ENCODE data around the gene IFNL3.
"Not testable (repeated sequence)": the region's sequence is repeated elsewhere in the genome, so short reads cannot be mapped to it uniquely, and the experiment has no call there.

Gene IFNL3

GRCh38 chr19:39238944-39239343 lies 5.9 kb downstream of the IFNL3 start:
- H3K36me3 ChIP-seq (ENCODE audit: control insufficient read depth, insufficient read depth, low read length), result no peaks in the 10 kb centered on the region
- peaks cover 17% of the 10 kb centered on the region for H3K27me3 ChIP-seq (ENCODE audit: control insufficient read depth, insufficient read depth, low read length, poor library complexity, severe bottlenecking)
- 85 to 91% methylated on average over 6 of the region's 6 CpGs for WGBS, 2 experiments
- H3K9me3 ChIP-seq (ENCODE audit: control insufficient read depth, low read length), result no peaks in the 10 kb centered on the region
- no peaks in the 10 kb centered on the region for H3K4me1 ChIP-seq (ENCODE audit: control insufficient read depth, insufficient read depth, low read length)
- no peak overlapping the region for H3K27ac ChIP-seq (ENCODE audit: insufficient read depth, low read depth, low read length, poor library complexity, severe bottlenecking)
- no peak overlapping the region for H3K4me3 ChIP-seq (ENCODE audit: insufficient read depth, low read depth, low read length)

GRCh38 chr19:39238209-39238608 lies 6.6 kb downstream of the IFNL3 start:
- Histone ChIP-seq H3K27ac (ENCODE audit: insufficient read depth, low read depth, low read length, poor library complexity, severe bottlenecking) (no peak overlapping the region), H3K4me1 (ENCODE audit: control insufficient read depth, insufficient read depth, low read length) (no peaks in the 10 kb centered on the region), H3K36me3 (ENCODE audit: control insufficient read depth, insufficient read depth, low read length) (no peaks in the 10 kb centered on the region), H3K9me3 (ENCODE audit: control insufficient read depth, low read length) (no peaks in the 10 kb centered on the region), H3K27me3 (ENCODE audit: control insufficient read depth, insufficient read depth, low read length, poor library complexity, severe bottlenecking) (peaks cover 16% of the 10 kb centered on the region), H3K4me3 (ENCODE audit: insufficient read depth, low read depth, low read length) (no peak overlapping the region)
- 85 to 87% methylated on average over 6 of the region's 6 CpGs for WGBS, 2 experiments

GRCh38 chr19:39237200-39238184 lies 7.3 kb downstream of the IFNL3 start:
- no peak overlapping the region for H3K4me3 ChIP-seq (ENCODE audit: insufficient read depth, low read depth, low read length)
- H3K9me3 ChIP-seq (ENCODE audit: control insufficient read depth, low read length), result no peaks in the 10 kb centered on the region
- H3K4me1 ChIP-seq (ENCODE audit: control insufficient read depth, insufficient read depth, low read length), result no peaks in the 10 kb centered on the region
- 58 to 60% methylated on average over 22 of the region's 22 CpGs for WGBS, 2 experiments
- no peak overlapping the region for H3K27ac ChIP-seq (ENCODE audit: insufficient read depth, low read depth, low read length, poor library complexity, severe bottlenecking)
- peaks cover 19% of the 10 kb centered on the region for H3K27me3 ChIP-seq (ENCODE audit: control insufficient read depth, insufficient read depth, low read length, poor library complexity, severe bottlenecking)
- H3K36me3 ChIP-seq (ENCODE audit: control insufficient read depth, insufficient read depth, low read length), result no peaks in the 10 kb centered on the region

GRCh38 chr19:39236527-39236926 lies 8.3 kb downstream of the IFNL3 start:
- no peaks in the 10 kb centered on the region for H3K9me3 ChIP-seq (ENCODE audit: control insufficient read depth, low read length)
- H3K36me3 ChIP-seq (ENCODE audit: control insufficient read depth, insufficient read depth, low read length), result no peaks in the 10 kb centered on the region
- H3K27ac ChIP-seq (ENCODE audit: insufficient read depth, low read depth, low read length, poor library complexity, severe bottlenecking), result no peak overlapping the region
- H3K4me1 ChIP-seq (ENCODE audit: control insufficient read depth, insufficient read depth, low read length), result no peaks in the 10 kb centered on the region
- WGBS, 2 experiments, result 84 to 85% methylated on average over 12 of the region's 12 CpGs
- H3K27me3 ChIP-seq (ENCODE audit: control insufficient read depth, insufficient read depth, low read length, poor library complexity, severe bottlenecking), result peaks cover 19% of the 10 kb centered on the region
- H3K4me3 ChIP-seq (ENCODE audit: insufficient read depth, low read depth, low read length), result no peak overlapping the region

GRCh38 chr19:39232708-39233107 lies 12.1 kb downstream of the IFNL3 start:
- Histone ChIP-seq H3K27me3 (ENCODE audit: control insufficient read depth, insufficient read depth, low read length, poor library complexity, severe bottlenecking) (peaks cover 6% of the 10 kb centered on the region), H3K27ac (ENCODE audit: insufficient read depth, low read depth, low read length, poor library complexity, severe bottlenecking) (no peak overlapping the region), H3K36me3 (ENCODE audit: control insufficient read depth, insufficient read depth, low read length) (no peaks in the 10 kb centered on the region), H3K9me3 (ENCODE audit: control insufficient read depth, low read length) (no peaks in the 10 kb centered on the region), H3K4me3 (ENCODE audit: insufficient read depth, low read depth, low read length) (no peak overlapping the region), H3K4me1 (ENCODE audit: control insufficient read depth, insufficient read depth, low read length) (no peaks in the 10 kb centered on the region)
- 83 to 89% methylated on average over 5 of the region's 5 CpGs for WGBS, 2 experiments

GRCh38 chr19:39230096-39230764 lies 14.6 kb downstream of the IFNL3 start:
- no peaks in the 10 kb centered on the region for H3K36me3 ChIP-seq (ENCODE audit: control insufficient read depth, insufficient read depth, low read length)
- no peak overlapping the region for H3K4me3 ChIP-seq (ENCODE audit: insufficient read depth, low read depth, low read length)
- no peaks in the 10 kb centered on the region for H3K4me1 ChIP-seq (ENCODE audit: control insufficient read depth, insufficient read depth, low read length)
- peaks cover 16% of the 10 kb centered on the region for H3K27me3 ChIP-seq (ENCODE audit: control insufficient read depth, insufficient read depth, low read length, poor library complexity, severe bottlenecking)
- WGBS, 2 experiments, result 70 to 76% methylated on average over 1 to 2 of the region's 2 CpGs
- no peak overlapping the region for H3K27ac ChIP-seq (ENCODE audit: insufficient read depth, low read depth, low read length, poor library complexity, severe bottlenecking)
- no peaks in the 10 kb centered on the region for H3K9me3 ChIP-seq (ENCODE audit: control insufficient read depth, low read length)

- WGBS, 2 experiments, result 28 to 29% methylated on average over 3 of the region's 3 CpGs
- H3K27ac ChIP-seq (ENCODE audit: insufficient read depth, low read depth, low read length, poor library complexity, severe bottlenecking), result no peak overlapping the region
- H3K4me3 ChIP-seq (ENCODE audit: insufficient read depth, low read depth, low read length), result no peak overlapping the region
- no peaks in the 10 kb centered on the region for H3K9me3 ChIP-seq (ENCODE audit: control insufficient read depth, low read length)
- H3K4me1 ChIP-seq (ENCODE audit: control insufficient read depth, insufficient read depth, low read length), result no peaks in the 10 kb centered on the region
- no peaks in the 10 kb centered on the region for H3K36me3 ChIP-seq (ENCODE audit: control insufficient read depth, insufficient read depth, low read length)
- H3K27me3 ChIP-seq (ENCODE audit: control insufficient read depth, insufficient read depth, low read length, poor library complexity, severe bottlenecking), result peaks cover 15% of the 10 kb centered on the region
Observed at GRCh38 chr19:39224910-39225309, 19.9 kb downstream of the IFNL3 start.

- H3K27ac ChIP-seq (ENCODE audit: insufficient read depth, low read depth, low read length, poor library complexity, severe bottlenecking), result no peak overlapping the region
- no peaks in the 10 kb centered on the region for H3K4me1 ChIP-seq (ENCODE audit: control insufficient read depth, insufficient read depth, low read length)
- 19 to 26% methylated on average over 4 of the region's 4 CpGs for WGBS, 2 experiments
- no peaks in the 10 kb centered on the region for H3K9me3 ChIP-seq (ENCODE audit: control insufficient read depth, low read length)
- no peaks in the 10 kb centered on the region for H3K36me3 ChIP-seq (ENCODE audit: control insufficient read depth, insufficient read depth, low read length)
- no peak overlapping the region for H3K4me3 ChIP-seq (ENCODE audit: insufficient read depth, low read depth, low read length)
- H3K27me3 ChIP-seq (ENCODE audit: control insufficient read depth, insufficient read depth, low read length, poor library complexity, severe bottlenecking), result peaks cover 18% of the 10 kb centered on the region
Observed at GRCh38 chr19:39223703-39224279, 21.0 kb downstream of the IFNL3 start.

GRCh38 chr19:39219108-39219507 lies 25.7 kb downstream of the IFNL3 start:
- not testable (repeated sequence) for H3K9me3 ChIP-seq (ENCODE audit: control insufficient read depth, low read length); H3K36me3 ChIP-seq (ENCODE audit: control insufficient read depth, insufficient read depth, low read length); H3K27me3 ChIP-seq (ENCODE audit: control insufficient read depth, insufficient read depth, low read length, poor library complexity, severe bottlenecking); H3K4me1 ChIP-seq (ENCODE audit: control insufficient read depth, insufficient read depth, low read length); H3K4me3 ChIP-seq (ENCODE audit: insufficient read depth, low read depth, low read length); H3K27ac ChIP-seq (ENCODE audit: insufficient read depth, low read depth, low read length, poor library complexity, severe bottlenecking)
- WGBS, 2 experiments, result 78 to 79% methylated on average over 10 of the region's 10 CpGs

All from ectodermal cell (in vitro differentiated cells).